GM21717 (cell line): ENCODE data around the gene TEX22.

Source experiments
- ATAC-seq: cut with Tn5 transposase; IDR thresholded peaks from one replicate; pipeline ENCODE4 v1.9.1; 2021; ENCODE audit warnings: mild to moderate bottlenecking, moderate library complexity; ENCODE audit not compliant: unreplicated experiment

The TEX22 gene

GRCh38 chr14:105366386-105367074, 31.8 kb upstream of the TEX22 start:
- ATAC-seq = no peak

GRCh38 chr14:105367116-105368031, 31.0 kb upstream of the TEX22 start:
- no peak for ATAC-seq

GRCh38 chr14:105368032-105368417, 30.3 kb upstream of the TEX22 start:
- ATAC-seq = no peak

GRCh38 chr14:105368426-105368825, 29.9 kb upstream of the TEX22 start:
- no peak for ATAC-seq

- ATAC-seq = no peak
These were observed 29.3 kb upstream of the TEX22 start for GRCh38 chr14:105368910-105369652.

- ATAC-seq = no peak
These were observed 28.7 kb upstream of the TEX22 start for GRCh38 chr14:105369653-105370040.

GRCh38 chr14:105374389-105374788, 23.9 kb upstream of the TEX22 start:
- ATAC-seq = no peak

- no peak for ATAC-seq
These were observed 22.7 kb upstream of the TEX22 start for GRCh38 chr14:105375635-105376057.

- ATAC-seq = no peak
These were observed 21.6 kb upstream of the TEX22 start for GRCh38 chr14:105376521-105377440.

- ATAC-seq = no peak
These were observed 20.7 kb upstream of the TEX22 start for GRCh38 chr14:105377555-105378182.

- ATAC-seq = no peak
These were observed 20.1 kb upstream of the TEX22 start for GRCh38 chr14:105378199-105378598.

GRCh38 chr14:105378873-105379685, 19.3 kb upstream of the TEX22 start:
- ATAC-seq = no peak

- no peak for ATAC-seq
These were observed 18.4 kb upstream of the TEX22 start for GRCh38 chr14:105379946-105380345.

- ATAC-seq = no peak
These were observed 17.6 kb upstream of the TEX22 start for GRCh38 chr14:105380756-105381155.

GRCh38 chr14:105381446-105382342, 16.6 kb upstream of the TEX22 start:
- ATAC-seq = no peak

- ATAC-seq = no peak
These were observed 15.8 kb upstream of the TEX22 start for GRCh38 chr14:105382343-105383082.

GRCh38 chr14:105383083-105383730, 15.1 kb upstream of the TEX22 start:
- ATAC-seq = no peak
